Measurements from ENCODE around the gene TRAF3IP3.
A peak's percentile ranks its signal among the peaks of the same experiment; 100 is the strongest.

Gene TRAF3IP3, protein sequence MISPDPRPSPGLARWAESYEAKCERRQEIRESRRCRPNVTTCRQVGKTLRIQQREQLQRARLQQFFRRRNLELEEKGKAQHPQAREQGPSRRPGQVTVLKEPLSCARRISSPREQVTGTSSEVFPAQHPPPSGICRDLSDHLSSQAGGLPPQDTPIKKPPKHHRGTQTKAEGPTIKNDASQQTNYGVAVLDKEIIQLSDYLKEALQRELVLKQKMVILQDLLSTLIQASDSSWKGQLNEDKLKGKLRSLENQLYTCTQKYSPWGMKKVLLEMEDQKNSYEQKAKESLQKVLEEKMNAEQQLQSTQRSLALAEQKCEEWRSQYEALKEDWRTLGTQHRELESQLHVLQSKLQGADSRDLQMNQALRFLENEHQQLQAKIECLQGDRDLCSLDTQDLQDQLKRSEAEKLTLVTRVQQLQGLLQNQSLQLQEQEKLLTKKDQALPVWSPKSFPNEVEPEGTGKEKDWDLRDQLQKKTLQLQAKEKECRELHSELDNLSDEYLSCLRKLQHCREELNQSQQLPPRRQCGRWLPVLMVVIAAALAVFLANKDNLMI

GRCh38 chr1:209755926-209756614, at the start of gene TRAF3IP3:
TSS of gene TRAF3IP3 (plus strand) at chr1:209756053. CDS start at chr1:209760040, 3,987 bp downstream.
- no peak within 1 kb of the TSS for H3K4me3 ChIP-seq (ENCODE audit: low read length)
- TF ChIP-seq, protein P1, sequence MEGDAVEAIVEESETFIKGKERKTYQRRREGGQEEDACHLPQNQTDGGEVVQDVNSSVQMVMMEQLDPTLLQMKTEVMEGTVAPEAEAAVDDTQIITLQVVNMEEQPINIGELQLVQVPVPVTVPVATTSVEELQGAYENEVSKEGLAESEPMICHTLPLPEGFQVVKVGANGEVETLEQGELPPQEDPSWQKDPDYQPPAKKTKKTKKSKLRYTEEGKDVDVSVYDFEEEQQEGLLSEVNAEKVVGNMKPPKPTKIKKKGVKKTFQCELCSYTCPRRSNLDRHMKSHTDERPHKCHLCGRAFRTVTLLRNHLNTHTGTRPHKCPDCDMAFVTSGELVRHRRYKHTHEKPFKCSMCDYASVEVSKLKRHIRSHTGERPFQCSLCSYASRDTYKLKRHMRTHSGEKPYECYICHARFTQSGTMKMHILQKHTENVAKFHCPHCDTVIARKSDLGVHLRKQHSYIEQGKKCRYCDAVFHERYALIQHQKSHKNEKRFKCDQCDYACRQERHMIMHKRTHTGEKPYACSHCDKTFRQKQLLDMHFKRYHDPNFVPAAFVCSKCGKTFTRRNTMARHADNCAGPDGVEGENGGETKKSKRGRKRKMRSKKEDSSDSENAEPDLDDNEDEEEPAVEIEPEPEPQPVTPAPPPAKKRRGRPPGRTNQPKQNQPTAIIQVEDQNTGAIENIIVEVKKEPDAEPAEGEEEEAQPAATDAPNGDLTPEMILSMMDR (IDR thresholded peaks at IDR 0.05; ENCODE audit: insufficient read depth, low read depth, low read length, missing control alignments): no peak
- DNase-seq (ENCODE audit: low read depth): no peak

DNA sequence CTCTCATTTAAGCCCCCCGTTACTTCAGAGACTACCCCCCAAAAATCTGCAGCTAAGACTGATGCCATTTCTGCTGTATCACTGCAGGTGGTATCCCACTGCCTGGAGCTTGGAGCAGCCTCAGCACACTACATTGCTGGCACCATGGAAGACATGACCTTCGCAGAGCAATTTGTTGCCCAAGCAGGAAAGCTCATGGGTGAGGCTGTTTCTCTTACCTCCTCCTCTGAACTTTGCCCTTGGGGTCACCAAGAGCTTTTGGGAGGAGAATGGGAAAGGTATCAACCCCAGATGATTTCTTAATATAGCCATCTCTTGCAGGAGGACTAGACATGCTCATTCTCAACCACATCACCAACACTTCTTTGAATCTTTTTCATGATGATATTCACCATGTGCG, 49.2 kb upstream of the TRAF3IP3 start:
- no peak for DNase-seq (ENCODE audit: low read depth)
- TF ChIP-seq, protein P1 (IDR thresholded peaks at IDR 0.05; ENCODE audit: insufficient read depth, low read depth, low read length, missing control alignments): no peak
- no peak overlapping the region for H3K4me3 ChIP-seq (ENCODE audit: low read length)

DNA sequence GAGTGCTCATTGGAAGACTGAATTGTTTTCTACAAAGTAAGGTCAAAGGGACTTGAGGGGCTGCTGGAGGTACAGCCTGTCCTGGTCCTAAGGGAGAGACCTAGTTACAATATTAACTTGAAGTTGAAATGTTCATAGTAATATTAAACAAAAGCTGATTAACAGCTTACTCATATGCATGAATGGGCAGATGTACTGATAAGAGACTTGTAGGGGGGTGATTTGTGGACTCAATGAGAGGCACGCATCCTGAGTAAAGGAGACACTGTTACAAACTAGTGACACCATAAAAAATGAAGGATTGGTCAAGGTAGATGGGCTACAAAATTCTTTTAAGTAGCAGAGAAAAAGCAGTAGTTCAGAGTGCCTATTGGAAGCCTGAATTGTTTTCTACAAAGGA, 48.5 kb upstream of the TRAF3IP3 start:
- no peak overlapping the region for H3K4me3 ChIP-seq (ENCODE audit: low read length)
- DNase-seq (ENCODE audit: low read depth): peak; percentile 25
- TF ChIP-seq, protein P1 (IDR thresholded peaks at IDR 0.05; ENCODE audit: insufficient read depth, low read depth, low read length, missing control alignments): no peak

- TF ChIP-seq, protein P1 (IDR thresholded peaks at IDR 0.05; ENCODE audit: insufficient read depth, low read depth, low read length, missing control alignments): no peak
- H3K4me3 ChIP-seq (ENCODE audit: low read length): no peak overlapping the region
- no peak for DNase-seq (ENCODE audit: low read depth)
These were observed 47.6 kb upstream of the TRAF3IP3 start for GRCh38 chr1:209708297-209708696.

DNA sequence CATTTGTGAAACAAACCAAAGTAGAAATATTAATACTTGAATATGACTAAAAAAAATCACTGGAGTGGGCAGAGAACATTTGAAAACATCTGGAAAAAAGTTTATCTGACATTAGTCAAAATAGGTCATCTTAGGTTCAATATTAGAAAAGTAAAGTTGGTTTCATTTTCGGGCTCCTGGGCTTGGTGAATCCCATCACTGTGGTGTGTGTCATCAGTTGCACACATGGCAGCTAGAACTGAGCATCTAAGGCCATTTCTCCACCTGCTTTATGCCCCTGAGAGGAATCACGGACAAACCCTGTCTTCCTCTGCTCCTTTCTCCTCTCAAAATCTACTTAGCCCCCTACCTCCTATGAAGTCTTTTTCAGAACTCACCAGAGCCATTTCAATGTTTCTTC, 45.8 kb upstream of the TRAF3IP3 start:
- no peak overlapping the region for H3K4me3 ChIP-seq (ENCODE audit: low read length)
- TF ChIP-seq, protein P1 (IDR thresholded peaks at IDR 0.05; ENCODE audit: insufficient read depth, low read depth, low read length, missing control alignments): no peak
- no peak for DNase-seq (ENCODE audit: low read depth)

- TF ChIP-seq, protein P1 (IDR thresholded peaks at IDR 0.05; ENCODE audit: insufficient read depth, low read depth, low read length, missing control alignments): no peak
- peak; percentile 62 for DNase-seq (ENCODE audit: low read depth)
- no peak overlapping the region for H3K4me3 ChIP-seq (ENCODE audit: low read length)
These were observed 45.0 kb upstream of the TRAF3IP3 start for GRCh38 chr1:209710847-209711246.

Measured in epithelial cell of esophagus (primary cell).